ENCODE results near the gene PNPLA4.

The PNPLA4 gene

GRCh38 chrX:7926914-7927258, 327 bp downstream of the PNPLA4 start:
- no peaks in the 10 kb centered on the region for H3K4me1 ChIP-seq (ENCODE audit: control insufficient read depth, insufficient read depth, low read length)
- H3K4me3 ChIP-seq (ENCODE audit: low read length) = peak overlapping the region; percentile 46
- no peaks in the 10 kb centered on the region for H3K36me3 ChIP-seq (ENCODE audit: control insufficient read depth, insufficient read depth, low read length)
- H3K9me3 ChIP-seq (ENCODE audit: control insufficient read depth, low read length) = no peaks in the 10 kb centered on the region
- H3K9ac ChIP-seq (ENCODE audit: low read length) = peak overlapping the region; percentile 76
- no peaks in the 10 kb centered on the region for H3K27me3 ChIP-seq (ENCODE audit: control insufficient read depth, insufficient read depth, low read length)

GRCh38 chrX:7926501-7926900, 712 bp downstream of the PNPLA4 start:
- Histone ChIP-seq H3K9me3 (ENCODE audit: control insufficient read depth, low read length) (no peaks in the 10 kb centered on the region), H3K4me1 (ENCODE audit: control insufficient read depth, insufficient read depth, low read length) (no peaks in the 10 kb centered on the region), H3K36me3 (ENCODE audit: control insufficient read depth, insufficient read depth, low read length) (no peaks in the 10 kb centered on the region), H3K4me3 (ENCODE audit: low read length) (peak overlapping the region; percentile 46), H3K27me3 (ENCODE audit: control insufficient read depth, insufficient read depth, low read length) (no peaks in the 10 kb centered on the region), H3K9ac (ENCODE audit: low read length) (peak overlapping the region; percentile 76)

- no peak overlapping the region for H3K4me3 ChIP-seq (ENCODE audit: low read length)
- no peaks in the 10 kb centered on the region for H3K36me3 ChIP-seq (ENCODE audit: control insufficient read depth, insufficient read depth, low read length)
- H3K27me3 ChIP-seq (ENCODE audit: control insufficient read depth, insufficient read depth, low read length) = no peaks in the 10 kb centered on the region
- H3K9ac ChIP-seq (ENCODE audit: low read length) = no peak overlapping the region
- no peaks in the 10 kb centered on the region for H3K4me1 ChIP-seq (ENCODE audit: control insufficient read depth, insufficient read depth, low read length)
- no peaks in the 10 kb centered on the region for H3K9me3 ChIP-seq (ENCODE audit: control insufficient read depth, low read length)
Measured at GRCh38 chrX:7925867-7926472, 1.2 kb downstream of the PNPLA4 start.

GRCh38 chrX:7921750-7922149, 5.5 kb downstream of the PNPLA4 start:
- H3K4me3 ChIP-seq (ENCODE audit: low read length) = no peak overlapping the region
- H3K4me1 ChIP-seq (ENCODE audit: control insufficient read depth, insufficient read depth, low read length) = no peaks in the 10 kb centered on the region
- H3K9ac ChIP-seq (ENCODE audit: low read length) = no peak overlapping the region
- no peaks in the 10 kb centered on the region for H3K27me3 ChIP-seq (ENCODE audit: control insufficient read depth, insufficient read depth, low read length)
- H3K36me3 ChIP-seq (ENCODE audit: control insufficient read depth, insufficient read depth, low read length) = no peaks in the 10 kb centered on the region
- no peaks in the 10 kb centered on the region for H3K9me3 ChIP-seq (ENCODE audit: control insufficient read depth, low read length)

- no peaks in the 10 kb centered on the region for H3K4me1 ChIP-seq (ENCODE audit: control insufficient read depth, insufficient read depth, low read length)
Measured at GRCh38 chrX:7908821-7909220, 18.4 kb downstream of the PNPLA4 start.

GRCh38 chrX:7904562-7904961, 22.7 kb downstream of the PNPLA4 start:
- no peaks in the 10 kb centered on the region for H3K9me3 ChIP-seq (ENCODE audit: control insufficient read depth, low read length)
- no peaks in the 10 kb centered on the region for H3K4me1 ChIP-seq (ENCODE audit: control insufficient read depth, insufficient read depth, low read length)
- H3K9ac ChIP-seq (ENCODE audit: low read length) = no peak overlapping the region
- H3K27me3 ChIP-seq (ENCODE audit: control insufficient read depth, insufficient read depth, low read length) = no peaks in the 10 kb centered on the region
- no peaks in the 10 kb centered on the region for H3K36me3 ChIP-seq (ENCODE audit: control insufficient read depth, insufficient read depth, low read length)
- no peak overlapping the region for H3K4me3 ChIP-seq (ENCODE audit: low read length)

More at GRCh38 chrX:7908821-7909220, 18.4 kb downstream of the PNPLA4 start:
- no peak overlapping the region for H3K4me3 ChIP-seq (ENCODE audit: low read length)
- H3K9ac ChIP-seq (ENCODE audit: low read length) = no peak overlapping the region
- H3K27me3 ChIP-seq (ENCODE audit: control insufficient read depth, insufficient read depth, low read length) = no peaks in the 10 kb centered on the region
- no peaks in the 10 kb centered on the region for H3K36me3 ChIP-seq (ENCODE audit: control insufficient read depth, insufficient read depth, low read length)
- no peaks in the 10 kb centered on the region for H3K9me3 ChIP-seq (ENCODE audit: control insufficient read depth, low read length)

- Histone ChIP-seq H3K9me3 (ENCODE audit: control insufficient read depth, low read length) (no peaks in the 10 kb centered on the region), H3K4me1 (ENCODE audit: control insufficient read depth, insufficient read depth, low read length) (no peaks in the 10 kb centered on the region), H3K9ac (ENCODE audit: low read length) (no peak overlapping the region), H3K27me3 (ENCODE audit: control insufficient read depth, insufficient read depth, low read length) (no peaks in the 10 kb centered on the region), H3K4me3 (ENCODE audit: low read length) (no peak overlapping the region), H3K36me3 (ENCODE audit: control insufficient read depth, insufficient read depth, low read length) (no peaks in the 10 kb centered on the region)
Measured at GRCh38 chrX:7891928-7892327, 35.3 kb downstream of the PNPLA4 start.

GRCh38 chrX:7889680-7890079, 37.5 kb downstream of the PNPLA4 start:
- no peak overlapping the region for H3K4me3 ChIP-seq (ENCODE audit: low read length)
- H3K4me1 ChIP-seq (ENCODE audit: control insufficient read depth, insufficient read depth, low read length) = no peaks in the 10 kb centered on the region
- H3K36me3 ChIP-seq (ENCODE audit: control insufficient read depth, insufficient read depth, low read length) = no peaks in the 10 kb centered on the region
- H3K27me3 ChIP-seq (ENCODE audit: control insufficient read depth, insufficient read depth, low read length) = no peaks in the 10 kb centered on the region
- H3K9me3 ChIP-seq (ENCODE audit: control insufficient read depth, low read length) = no peaks in the 10 kb centered on the region
- H3K9ac ChIP-seq (ENCODE audit: low read length) = no peak overlapping the region

GRCh38 chrX:7889135-7889534, 38.1 kb downstream of the PNPLA4 start:
- Histone ChIP-seq H3K4me1 (ENCODE audit: control insufficient read depth, insufficient read depth, low read length) (no peaks in the 10 kb centered on the region), H3K27me3 (ENCODE audit: control insufficient read depth, insufficient read depth, low read length) (no peaks in the 10 kb centered on the region), H3K4me3 (ENCODE audit: low read length) (no peak overlapping the region), H3K36me3 (ENCODE audit: control insufficient read depth, insufficient read depth, low read length) (no peaks in the 10 kb centered on the region), H3K9ac (ENCODE audit: low read length) (no peak overlapping the region), H3K9me3 (ENCODE audit: control insufficient read depth, low read length) (no peaks in the 10 kb centered on the region)

- Histone ChIP-seq H3K27me3 (ENCODE audit: control insufficient read depth, insufficient read depth, low read length) (no peaks in the 10 kb centered on the region), H3K9ac (ENCODE audit: low read length) (no peak overlapping the region), H3K36me3 (ENCODE audit: control insufficient read depth, insufficient read depth, low read length) (no peaks in the 10 kb centered on the region), H3K4me3 (ENCODE audit: low read length) (no peak overlapping the region), H3K4me1 (ENCODE audit: control insufficient read depth, insufficient read depth, low read length) (no peaks in the 10 kb centered on the region), H3K9me3 (ENCODE audit: control insufficient read depth, low read length) (no peaks in the 10 kb centered on the region)
Measured at GRCh38 chrX:7876957-7877356, 50.3 kb downstream of the PNPLA4 start.

- Histone ChIP-seq H3K9ac (ENCODE audit: low read length) (no peak overlapping the region), H3K36me3 (ENCODE audit: control insufficient read depth, insufficient read depth, low read length) (no peaks in the 10 kb centered on the region), H3K9me3 (ENCODE audit: control insufficient read depth, low read length) (no peaks in the 10 kb centered on the region), H3K27me3 (ENCODE audit: control insufficient read depth, insufficient read depth, low read length) (no peaks in the 10 kb centered on the region), H3K4me3 (ENCODE audit: low read length) (no peak overlapping the region), H3K4me1 (ENCODE audit: control insufficient read depth, insufficient read depth, low read length) (no peaks in the 10 kb centered on the region)
Measured at GRCh38 chrX:7872042-7872441, 55.2 kb downstream of the PNPLA4 start.

GRCh38 chrX:7852166-7852565, 75.0 kb downstream of the PNPLA4 start:
- Histone ChIP-seq H3K4me1 (ENCODE audit: control insufficient read depth, insufficient read depth, low read length) (no peaks in the 10 kb centered on the region), H3K9ac (ENCODE audit: low read length) (no peak overlapping the region), H3K27me3 (ENCODE audit: control insufficient read depth, insufficient read depth, low read length) (no peaks in the 10 kb centered on the region)

More at GRCh38 chrX:7852166-7852565, 75.0 kb downstream of the PNPLA4 start:
- Histone ChIP-seq H3K36me3 (ENCODE audit: control insufficient read depth, insufficient read depth, low read length) (no peaks in the 10 kb centered on the region), H3K4me3 (ENCODE audit: low read length) (no peak overlapping the region), H3K9me3 (ENCODE audit: control insufficient read depth, low read length) (no peaks in the 10 kb centered on the region)
